B cell (primary cell): ENCODE data around the gene RTTN. TPM values are rescaled to one million over a fixed set of nuclear protein-coding genes. Genes with fewer than 3 reads are reported as not detected.
"Not testable (repeated sequence)": the region's sequence is repeated elsewhere in the genome, so short reads cannot be mapped to it uniquely, and the experiment has no call there.

Experiments used
- ATAC-seq: fragments of 200-7000 bp; cut with Tn5 transposase; one replicate; pipeline ENCODE4 v1.10.0; 2021; ENCODE audit warnings: low read depth, mild to moderate bottlenecking, moderate number of reproducible peaks, moderate library complexity
- CTCF ChIA-PET: fragments of 350-600 bp; sonication (Branson Sonifier 250); formaldehyde crosslinking; loops from one replicate; lab custom pipeline; 2021; ENCODE audit warnings: antibody characterized with exemption, inconsistent platforms; lab: Charles Lee
- POLR2A ChIA-PET: fragments of 350-600 bp; sonication (Branson Sonifier 250); formaldehyde crosslinking; loops from one replicate; lab custom pipeline; 2021; ENCODE audit warnings: antibody characterized with exemption; lab: Charles Lee
- DNase-seq: peaks from one replicate; pipeline ENCODE4 v3.0.0; 2013
- H2AFZ ChIP-seq: 2 replicates; pipeline ENCODE4 v1.6.1; 2012; ENCODE audit warnings: mild to moderate bottlenecking, low read depth, low read length; ENCODE audit not compliant: insufficient read depth, poor library complexity, severe bottlenecking
- H3K27ac ChIP-seq, 2 donors: 1 replicate in 1 of 2; 2 replicates in 1 of 2; pipeline ENCODE4 v1.5.1; 2012 to 2013; ENCODE audit warnings: low read length in 2 of 2, mild to moderate bottlenecking in 2 of 2, moderate library complexity in 1 of 2
- H3K27me3 ChIP-seq, 4 experiments: fragments of 200-600 bp in 1 of 4; sonication (generic) in 1 of 4; replicated peaks in 1 of 4; 1 replicate in 2 of 4; 2 replicates in 2 of 4; pipeline versions ENCODE4 v1.6.1 to v1.7.0; 2013 to 2016; ENCODE audit warnings: low read length in 3 of 4, mild to moderate bottlenecking in 2 of 4, mixed read lengths in 1 of 4, moderate library complexity in 1 of 4; ENCODE audit not compliant: insufficient read depth in 4 of 4, control insufficient read depth in 3 of 4; ENCODE audit errors: control extremely low read depth in 1 of 4
- H3K36me3 ChIP-seq, 2 experiments: replicated peaks in 1 of 2; 1 replicate in 1 of 2; 2 replicates in 1 of 2; pipeline versions ENCODE4 v1.6.1 to v1.7.1; 2013; ENCODE audit warnings: low read length in 1 of 2; ENCODE audit not compliant: insufficient read depth in 2 of 2, control insufficient read depth in 1 of 2; ENCODE audit errors: control extremely low read depth in 1 of 2, extremely low read depth in 1 of 2
- H3K4me1 ChIP-seq, 2 donors: fragments of 200-600 bp in 1 of 2; sonication (generic) in 1 of 2; 1 replicate in 1 of 2; 2 replicates in 1 of 2; pipeline versions ENCODE4 v1.5.1 to v1.6.1; 2013 to 2017; ENCODE audit warnings: low read length in 2 of 2; ENCODE audit not compliant: control insufficient read depth in 2 of 2, insufficient read depth in 2 of 2
- H3K4me2 ChIP-seq: replicated peaks from 2 replicates; pipeline ENCODE3; 2012; ENCODE audit warnings: mild to moderate bottlenecking, low read depth, low read length; ENCODE audit not compliant: poor library complexity, severe bottlenecking
- H3K4me3 ChIP-seq, 5 experiments: fragments of 200-600 bp in 1 of 5; sonication (generic) in 1 of 5; 1 replicate in 3 of 5; 2 replicates in 2 of 5; pipeline versions ENCODE4 v1.5.1 to v1.7.0; 2011 to 2016; ENCODE audit warnings: low read length in 4 of 5, mild to moderate bottlenecking in 4 of 5, low read depth in 2 of 5, control low read depth in 1 of 5, moderate library complexity in 1 of 5; ENCODE audit not compliant: insufficient read depth in 1 of 5; ENCODE audit errors: control extremely low read depth in 1 of 5, extremely low read depth in 1 of 5
- H3K79me2 ChIP-seq: fragments of 200-600 bp; sonication (generic); one replicate; pipeline ENCODE4 v1.6.0; 2016; ENCODE audit warnings: low read length; ENCODE audit not compliant: control insufficient read depth, insufficient read depth
- H3K9ac ChIP-seq: fragments of 200-600 bp; sonication (generic); 2 replicates; pipeline ENCODE4 v1.6.1; 2017; ENCODE audit warnings: mild to moderate bottlenecking, low read length, moderate library complexity
- H3K9me3 ChIP-seq, 3 donors: one replicate each; pipeline versions ENCODE4 v1.6.1 to v1.7.1; 2013; ENCODE audit warnings: low read length in 2 of 3; ENCODE audit not compliant: control insufficient read depth in 2 of 3, insufficient read depth in 1 of 3; ENCODE audit errors: control extremely low read depth in 1 of 3
- H4K20me1 ChIP-seq: 2 replicates; pipeline ENCODE4 v1.6.0; 2012; ENCODE audit warnings: mild to moderate bottlenecking, low read length; ENCODE audit not compliant: insufficient read depth, control insufficient read depth, poor library complexity, severe bottlenecking
- H3K27ac Mint-ChIP-seq: one replicate; pipeline ENCODE4 v1.8.0; 2021; ENCODE audit warnings: mixed read lengths
- H3K27me3 Mint-ChIP-seq: one replicate; pipeline ENCODE4 v1.8.0; 2021; ENCODE audit warnings: mixed read lengths
- H3K4me1 Mint-ChIP-seq: one replicate; pipeline ENCODE4 v1.8.0; 2021; ENCODE audit warnings: mixed read lengths
- H3K4me3 Mint-ChIP-seq: one replicate; pipeline ENCODE4 v1.8.0; 2021; ENCODE audit warnings: mixed read lengths
- H3K9me3 Mint-ChIP-seq: one replicate; pipeline ENCODE4 v1.8.0; 2022; ENCODE audit warnings: mixed read lengths; ENCODE audit not compliant: insufficient read depth
- EZH2 ChIP-seq: IDR thresholded peaks from 2 replicates; pipeline ENCODE4 v1.6.1; 2012; ENCODE audit warnings: borderline replicate concordance, low read depth, mild to moderate bottlenecking, moderate library complexity, low read length; ENCODE audit not compliant: insufficient read depth, poor library complexity, severe bottlenecking
- WGBS: methylation state at CpG from one replicate; pipeline ENCODE4 v1.1.5; 2013; ENCODE audit warnings: missing lambda C conversion rate; ENCODE audit not compliant: insufficient coverage; 5-methylcytosine and 5-hydroxymethylcytosine counted together
- intact Hi-C: fragments of 100-400 bp; cut with micrococcal nuclease; formaldehyde crosslinking; loops from one replicate; pipeline ENCODE4 v1.10.0; 2022
- polyA plus RNA-seq: library from polyadenylated mRNA; depleted of rRNA; stranded (reverse); fragments of >200 nt; gene quantifications from 2 replicates; pipeline ENCODE4 v1.2.3, GENCODE V29; 2012
- total RNA-seq, 2 donors: library from RNA; stranded (reverse); fragments of 120-200 nt in 1 of 2; gene quantifications; 1 replicate in 1 of 2; 2 replicates in 1 of 2; pipeline versions ENCODE4 v1.2.3 to v1.2.4, GENCODE V29; 2013 to 2022
- TF ChIP-seq, protein P1 (sequence below): fragments of 200-600 bp; IDR thresholded peaks from one replicate; pipeline ENCODE4 v1.8.0; 2022; ENCODE audit warnings: antibody characterized with exemption, mild to moderate bottlenecking

Gene RTTN
- total and polyA plus RNA-seq, 2 donors (not counting 1 experiment from before 2014, with no cell fraction given) = 10.0 to 41.2 TPM

DNA sequence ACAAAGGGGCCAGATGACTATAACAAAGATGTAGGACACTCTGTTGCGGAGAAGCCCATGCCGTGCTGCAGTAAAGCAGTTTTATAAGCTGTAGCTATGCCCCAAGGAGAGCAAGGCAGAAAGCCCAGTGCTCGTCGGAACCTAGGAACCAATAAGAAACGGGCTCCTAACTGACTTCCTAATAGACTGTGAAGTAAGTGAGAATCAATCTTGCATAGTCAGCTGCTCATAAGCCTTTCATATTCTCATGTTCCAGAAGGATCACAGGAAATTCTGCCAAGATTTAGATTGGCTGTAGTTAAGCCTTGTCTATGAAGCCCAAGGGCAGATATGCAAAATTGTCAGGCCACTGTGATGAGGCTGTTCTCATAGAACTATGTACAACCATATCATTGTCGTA, 98.4 kb downstream of the RTTN start:
- H3K36me3 ChIP-seq = peaks cover 0 to 29% of the 10 kb centered on the region in 2 experiments
- no peaks in the 10 kb centered on the region for H3K4me1 Mint-ChIP-seq
- no peak overlapping the region for H3K4me2 ChIP-seq
- no peak overlapping the region for H3K9ac ChIP-seq
- ATAC-seq = no peak
- no peaks in the 10 kb centered on the region for H4K20me1 ChIP-seq
- H3K9me3 ChIP-seq = peaks cover 0 to 5% (median 1%) of the 10 kb centered on the region in 3 donors
- POLR2A ChIA-PET = no interaction called here
- WGBS = 100% methylated on average over 2 of the region's 6 CpGs
- H3K4me1 ChIP-seq = no peaks in the 10 kb centered on the region
- DNase-seq = no peak
- no peaks in the 10 kb centered on the region for H3K27me3 Mint-ChIP-seq
- no peak overlapping the region for H3K27ac Mint-ChIP-seq
- no peaks in the 10 kb centered on the region for H3K27me3 ChIP-seq
- no peak overlapping the region for H3K27ac ChIP-seq
- no peak overlapping the region for H2AFZ ChIP-seq
- H3K9me3 Mint-ChIP-seq = no peaks in the 10 kb centered on the region
- H3K4me3 ChIP-seq = no peak overlapping the region
- no peak overlapping the region for H3K4me3 Mint-ChIP-seq
- intact Hi-C loops = no loop called here
- TF ChIP-seq EZH2 = no peak
- TF ChIP-seq, protein P1, sequence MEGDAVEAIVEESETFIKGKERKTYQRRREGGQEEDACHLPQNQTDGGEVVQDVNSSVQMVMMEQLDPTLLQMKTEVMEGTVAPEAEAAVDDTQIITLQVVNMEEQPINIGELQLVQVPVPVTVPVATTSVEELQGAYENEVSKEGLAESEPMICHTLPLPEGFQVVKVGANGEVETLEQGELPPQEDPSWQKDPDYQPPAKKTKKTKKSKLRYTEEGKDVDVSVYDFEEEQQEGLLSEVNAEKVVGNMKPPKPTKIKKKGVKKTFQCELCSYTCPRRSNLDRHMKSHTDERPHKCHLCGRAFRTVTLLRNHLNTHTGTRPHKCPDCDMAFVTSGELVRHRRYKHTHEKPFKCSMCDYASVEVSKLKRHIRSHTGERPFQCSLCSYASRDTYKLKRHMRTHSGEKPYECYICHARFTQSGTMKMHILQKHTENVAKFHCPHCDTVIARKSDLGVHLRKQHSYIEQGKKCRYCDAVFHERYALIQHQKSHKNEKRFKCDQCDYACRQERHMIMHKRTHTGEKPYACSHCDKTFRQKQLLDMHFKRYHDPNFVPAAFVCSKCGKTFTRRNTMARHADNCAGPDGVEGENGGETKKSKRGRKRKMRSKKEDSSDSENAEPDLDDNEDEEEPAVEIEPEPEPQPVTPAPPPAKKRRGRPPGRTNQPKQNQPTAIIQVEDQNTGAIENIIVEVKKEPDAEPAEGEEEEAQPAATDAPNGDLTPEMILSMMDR = no peak
- no peaks in the 10 kb centered on the region for H3K79me2 ChIP-seq
- CTCF ChIA-PET = no interaction called here

DNA sequence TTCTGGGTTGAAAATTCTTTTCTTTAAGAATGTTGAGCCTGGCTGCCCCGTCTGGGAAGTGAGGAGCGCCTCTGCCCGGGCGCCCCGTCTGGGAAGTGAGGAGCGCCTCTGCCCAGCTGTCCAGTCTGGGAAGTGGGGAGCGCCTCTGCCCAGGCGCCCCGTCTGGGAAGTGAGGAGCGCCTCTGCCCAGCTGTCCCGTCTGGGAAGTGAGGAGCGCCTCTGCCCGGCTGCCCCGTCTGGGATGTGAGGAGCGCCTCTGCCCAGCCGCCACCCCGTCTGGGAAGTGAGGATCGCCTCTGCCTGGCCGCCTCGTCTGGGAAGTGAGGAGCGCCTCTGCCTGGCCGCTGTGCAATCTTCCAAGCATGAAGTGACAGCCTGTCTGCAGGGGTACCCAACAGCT, 102.6 kb downstream of the RTTN start:
- H3K4me1 ChIP-seq, DNase-seq, H3K9ac ChIP-seq, POLR2A ChIA-PET, H3K9me3 Mint-ChIP-seq, H3K4me1 Mint-ChIP-seq, H4K20me1 ChIP-seq, CTCF ChIA-PET, H3K4me3 Mint-ChIP-seq, ATAC-seq, H3K27me3 Mint-ChIP-seq, H3K27me3 ChIP-seq, H3K27ac ChIP-seq, H2AFZ ChIP-seq, intact Hi-C loops, H3K79me2 ChIP-seq, H3K4me2 ChIP-seq, H3K9me3 ChIP-seq, H3K4me3 ChIP-seq, H3K27ac Mint-ChIP-seq: not testable (repeated sequence)
- 93% methylated on average over 22 of the region's 22 CpGs for WGBS
- peaks cover 0 to 20% of the 10 kb centered on the region in 2 experiments for H3K36me3 ChIP-seq
